Mucosa of descending colon (tissue), 3 donors: ENCODE results near the gene PBX3. TPM values are rescaled to one million over a fixed set of nuclear protein-coding genes. Genes with fewer than 3 reads are reported as not detected.

Source experiments
- ATAC-seq: fragments of 200-7000 bp; cut with Tn5 transposase; one replicate; pipeline ENCODE4 v1.9.1; 2020; ENCODE audit warnings: mild to moderate bottlenecking, moderate library complexity
- DNase-seq, 3 donors: peaks; one replicate each; pipeline ENCODE4 v3.0.0-alpha.2; 2020
- H3K36me3 ChIP-seq: fragments of 200-600 bp; one replicate; pipeline ENCODE4 v1.8.0; 2021; ENCODE audit warnings: low read depth, mild to moderate bottlenecking
- H3K4me1 ChIP-seq: fragments of 200-600 bp; one replicate; pipeline ENCODE4 v1.8.0; 2021; ENCODE audit warnings: low read depth, mild to moderate bottlenecking
- H3K4me3 ChIP-seq: fragments of 200-600 bp; one replicate; pipeline ENCODE4 v1.8.0; 2021; ENCODE audit warnings: mild to moderate bottlenecking
- H3K9me3 ChIP-seq: fragments of 200-600 bp; one replicate; pipeline ENCODE4 v1.8.0; 2021; ENCODE audit warnings: mild to moderate bottlenecking
- intact Hi-C, 2 donors: fragments of 100-400 bp; cut with DNase I in 1 of 2; cut with micrococcal nuclease in 1 of 2; formaldehyde crosslinking; loops; one replicate each; pipeline versions ENCODE4 v1.11.0 to v1.11.1; 2022; cut with DNase I, micrococcal nuclease
- total RNA-seq, 3 donors: library from RNA; stranded (reverse); fragmentation: NEBNext Ultra II Directional in 2 of 3; extraction: Animal tissue kit (Norgen Biotek cat#: 25700) in 2 of 3; gene quantifications; one replicate each; pipeline versions ENCODE4 v1.2.1 to v1.2.4, GENCODE V29; 2021 to 2023
- TF ChIP-seq, protein P1 (sequence below): fragments of 200-600 bp; IDR thresholded peaks from one replicate; pipeline ENCODE4 v1.8.0; 2022; ENCODE audit warnings: antibody characterized with exemption, mild to moderate bottlenecking
- donor health status: DM: no; HTN: no; CAD: no; lungs with moderate emphysema.
- donor health status: DM: no; HTN: no; CAD: no.
- donor health status: DM: no; HTN: yes; CAD: no.

The PBX3 gene
- total RNA-seq, 3 donors from 2014 or later = 11.7 to 71.7 (median 17.4) TPM

GRCh38 chr9:125745018-125745417 lies 2.2 kb upstream of the PBX3 start:
- TF ChIP-seq, protein P1, sequence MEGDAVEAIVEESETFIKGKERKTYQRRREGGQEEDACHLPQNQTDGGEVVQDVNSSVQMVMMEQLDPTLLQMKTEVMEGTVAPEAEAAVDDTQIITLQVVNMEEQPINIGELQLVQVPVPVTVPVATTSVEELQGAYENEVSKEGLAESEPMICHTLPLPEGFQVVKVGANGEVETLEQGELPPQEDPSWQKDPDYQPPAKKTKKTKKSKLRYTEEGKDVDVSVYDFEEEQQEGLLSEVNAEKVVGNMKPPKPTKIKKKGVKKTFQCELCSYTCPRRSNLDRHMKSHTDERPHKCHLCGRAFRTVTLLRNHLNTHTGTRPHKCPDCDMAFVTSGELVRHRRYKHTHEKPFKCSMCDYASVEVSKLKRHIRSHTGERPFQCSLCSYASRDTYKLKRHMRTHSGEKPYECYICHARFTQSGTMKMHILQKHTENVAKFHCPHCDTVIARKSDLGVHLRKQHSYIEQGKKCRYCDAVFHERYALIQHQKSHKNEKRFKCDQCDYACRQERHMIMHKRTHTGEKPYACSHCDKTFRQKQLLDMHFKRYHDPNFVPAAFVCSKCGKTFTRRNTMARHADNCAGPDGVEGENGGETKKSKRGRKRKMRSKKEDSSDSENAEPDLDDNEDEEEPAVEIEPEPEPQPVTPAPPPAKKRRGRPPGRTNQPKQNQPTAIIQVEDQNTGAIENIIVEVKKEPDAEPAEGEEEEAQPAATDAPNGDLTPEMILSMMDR = no peak
- Histone ChIP-seq H3K4me1 (peaks cover 14% of the 10 kb centered on the region), H3K36me3 (no peaks in the 10 kb centered on the region), H3K9me3 (no peaks in the 10 kb centered on the region), H3K4me3 (no peak overlapping the region)
- intact Hi-C loops = loop anchor here in 1 of 2 donors (10.0 kb wide), 1 partner anchor 340 kb away; no protein-coding TSS in a partner anchor
- DNase-seq (no peak), ATAC-seq (no peak)

DNA sequence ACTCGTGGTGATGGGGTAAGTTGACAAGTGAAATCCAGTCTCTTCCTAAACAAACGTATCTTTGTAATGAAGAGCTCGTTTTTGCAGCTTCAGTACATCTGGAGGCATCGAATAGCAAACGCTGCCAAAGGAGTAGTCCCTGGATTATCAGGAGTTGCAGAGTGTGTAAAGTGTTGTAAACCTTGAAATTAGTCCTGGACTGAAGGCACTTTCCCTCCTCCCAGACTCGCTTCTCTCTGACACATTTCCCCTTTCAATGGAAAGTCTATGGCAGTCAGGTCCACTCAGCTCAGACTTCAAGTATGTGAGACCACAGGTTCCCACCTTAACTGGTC lies 1.5 kb upstream of the PBX3 start:
- TF ChIP-seq, protein P1 = no peak
- no peak for ATAC-seq

DNA sequence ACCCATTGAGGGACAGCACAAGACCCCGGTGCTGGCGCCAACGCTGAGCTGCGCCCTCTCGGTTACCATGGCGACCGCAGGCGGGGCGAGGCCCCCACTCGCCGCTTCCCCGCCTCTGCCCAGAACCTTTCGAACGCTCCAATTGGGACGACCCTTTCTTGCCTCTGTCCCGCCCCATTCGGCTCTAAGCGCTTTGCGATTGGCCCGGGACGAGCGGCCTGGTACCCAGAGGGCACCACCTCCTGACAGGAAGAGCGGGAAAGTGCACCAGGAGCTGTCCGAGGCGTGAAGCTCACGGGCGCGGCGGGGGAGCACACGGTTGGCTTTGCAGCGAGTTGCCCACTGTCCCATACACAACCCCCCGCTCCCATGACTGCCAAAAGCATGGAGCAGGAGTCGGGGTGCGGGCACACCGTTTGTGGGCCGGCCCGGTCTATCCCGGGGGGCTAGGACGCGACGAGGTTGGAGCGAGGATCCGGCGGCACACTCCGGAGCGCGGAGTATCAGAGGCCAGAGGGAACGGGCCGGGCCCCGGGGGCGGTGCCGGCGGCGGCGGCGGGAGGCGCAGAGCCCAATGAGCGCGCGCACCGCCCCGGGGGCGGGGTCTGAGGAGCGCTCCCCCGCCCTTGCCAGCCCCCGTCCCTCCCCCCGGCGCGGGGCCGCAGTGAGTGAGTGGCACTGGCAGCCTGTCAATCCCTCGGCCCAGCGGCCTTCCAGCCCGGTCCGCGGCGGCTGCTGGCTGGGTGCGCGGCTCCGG lies 978 bp upstream of the PBX3 start:
- intact Hi-C loops = loop anchor here in 1 of 2 donors (10.0 kb wide), 1 partner anchor 341 kb away; no protein-coding TSS in a partner anchor

More for the DNA sequence above, 1.5 kb upstream of the PBX3 start:
- Histone ChIP-seq H3K4me1 (peaks cover 14% of the 10 kb centered on the region), H3K36me3 (no peaks in the 10 kb centered on the region), H3K9me3 (no peaks in the 10 kb centered on the region), H3K4me3 (no peak overlapping the region)
- intact Hi-C loops = loop anchor here in 1 of 2 donors (10.0 kb wide), 1 partner anchor 341 kb away; no protein-coding TSS in a partner anchor
- no peak for DNase-seq

GRCh38 chr9:125746774-125747052 lies 460 bp upstream of the PBX3 start:
- intact Hi-C loops = loop anchor here in 1 of 2 donors (10.0 kb wide), 1 partner anchor 342 kb away; no protein-coding TSS in a partner anchor
- DNase-seq (no peak), ATAC-seq (no peak)
- Histone ChIP-seq H3K9me3 (no peaks in the 10 kb centered on the region), H3K4me1 (peaks cover 14% of the 10 kb centered on the region), H3K36me3 (no peaks in the 10 kb centered on the region), H3K4me3 (peak overlapping the region; percentile 30)
- TF ChIP-seq, protein P1 = no peak

More for the DNA sequence above, 978 bp upstream of the PBX3 start:
- H3K4me3 ChIP-seq = peak overlapping the region; percentile 30
- peaks cover 14% of the 10 kb centered on the region for H3K4me1 ChIP-seq
- TF ChIP-seq, protein P1 = no peak
- ATAC-seq (peak; percentile 96), DNase-seq (peak; percentile 96)
- H3K9me3 ChIP-seq = no peaks in the 10 kb centered on the region
- no peaks in the 10 kb centered on the region for H3K36me3 ChIP-seq

DNA sequence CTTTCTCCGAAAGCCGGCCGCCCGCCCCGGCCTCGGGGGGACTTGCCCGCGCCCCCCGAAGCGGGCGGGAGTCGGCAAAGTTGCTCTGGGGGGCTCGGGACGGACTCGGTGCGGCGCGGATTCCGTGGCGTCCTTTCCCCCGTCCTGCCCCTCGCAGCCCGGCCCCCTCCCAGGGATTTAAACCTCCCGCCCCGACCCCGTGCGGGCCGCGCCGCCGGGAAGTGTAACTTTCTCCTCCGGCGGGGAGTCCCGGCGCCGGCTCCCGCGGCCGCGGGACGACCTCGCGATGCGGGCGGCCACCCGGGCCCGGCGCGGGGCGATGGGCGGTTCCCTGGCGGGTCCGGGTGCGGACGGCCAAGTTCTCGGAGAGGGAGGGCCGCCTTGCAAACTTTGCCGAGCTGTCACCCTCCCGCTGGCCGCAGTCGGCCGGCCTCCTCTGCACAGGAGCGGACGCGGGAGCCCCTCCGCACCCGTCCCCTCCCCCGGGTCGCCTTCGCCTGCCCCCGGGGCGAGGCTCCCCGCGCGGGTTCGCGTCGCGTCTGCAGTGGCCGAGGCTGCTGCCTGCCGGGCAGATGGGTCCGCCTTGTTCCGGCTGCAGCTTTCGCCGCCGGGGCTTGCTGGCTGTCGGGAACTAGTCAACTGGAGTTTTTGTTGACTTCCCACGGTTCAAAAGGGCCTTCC lies 732 bp downstream of the PBX3 start:
- intact Hi-C loops = loop anchor here in 1 of 2 donors (10.0 kb wide), 1 partner anchor 343 kb away; no protein-coding TSS in a partner anchor
- peak overlapping the region; percentile 51 for H3K4me3 ChIP-seq
- ATAC-seq = no peak
- H3K4me1 ChIP-seq = peaks cover 14% of the 10 kb centered on the region
- no peaks in the 10 kb centered on the region for H3K36me3 ChIP-seq
- H3K9me3 ChIP-seq = no peaks in the 10 kb centered on the region
- TF ChIP-seq, protein P1 = no peak
- peak; percentile 47 to 68 (median 68) for DNase-seq
